Measurements from ENCODE around the gene ZNF525. TPM values are rescaled to one million over a fixed set of nuclear protein-coding genes. Genes with fewer than 3 reads are reported as not detected.
A peak's percentile ranks its signal among the peaks of the same experiment; 100 is the strongest.

The ZNF525 gene
- total RNA-seq, 1 experiment from 2014 or later, result 37.7 TPM

DNA sequence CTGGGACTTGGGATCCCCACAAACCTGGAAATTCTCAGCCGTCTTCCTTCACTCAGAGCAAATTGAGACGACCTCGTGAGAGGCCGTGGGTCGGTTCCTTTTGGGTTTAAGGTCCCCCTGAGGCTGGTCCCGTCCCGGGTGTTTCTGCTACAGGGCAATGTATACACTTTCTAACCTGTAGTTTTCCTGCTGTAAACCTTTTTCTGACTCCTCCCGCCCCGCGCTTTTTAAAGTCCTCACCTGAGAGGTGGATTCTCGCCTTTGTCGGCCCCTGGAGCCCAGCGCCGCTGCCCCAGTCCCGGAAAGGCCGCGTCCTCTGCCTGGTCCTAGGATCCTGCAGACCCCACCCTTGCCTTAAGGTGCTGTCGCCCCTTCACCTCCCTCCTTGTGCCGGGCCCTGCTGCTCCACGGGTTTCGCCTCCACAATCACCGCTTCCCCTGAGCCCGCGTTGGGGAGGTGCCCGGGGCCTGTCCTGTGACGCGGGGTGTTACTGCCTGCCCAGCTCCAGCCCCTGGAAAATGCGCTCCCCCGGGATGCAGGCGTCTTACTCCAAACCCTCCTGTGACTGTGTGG is 66.7 kb downstream of the ZNF525 start:
- no peaks in the 10 kb centered on the region for H3K9me3 Mint-ChIP-seq
- Histone ChIP-seq H3K27ac (ENCODE audit: insufficient read length, low read depth, low read length) (no peak overlapping the region), H3K9ac (ENCODE audit: extremely low read depth, insufficient read length, low read length) (peak overlapping the region; percentile 83), H3K56ac (ENCODE audit: insufficient read length, low read depth, low read length) (no peak overlapping the region), H3K4ac (ENCODE audit: low read depth, low read length) (no peak overlapping the region), H4K91ac (ENCODE audit: insufficient read length, low read depth, low read length) (no peak overlapping the region), H3K79me1 (ENCODE audit: insufficient read depth, low read depth, low read length, poor library complexity, severe bottlenecking) (peaks cover 5% of the 10 kb centered on the region), H3K23ac (ENCODE audit: insufficient read length, low read depth, low read length) (no peak overlapping the region), H4K5ac (ENCODE audit: insufficient read length, low read depth, low read length) (no peak overlapping the region), H4K20me1 (ENCODE audit: control insufficient read depth, insufficient read depth, insufficient read length) (no peaks in the 10 kb centered on the region), H2AK5ac (ENCODE audit: insufficient read length, low read length) (no peak overlapping the region), H2BK12ac (ENCODE audit: insufficient read length, low read depth, low read length) (no peak overlapping the region), H3K9me3 (ENCODE audit: control insufficient read depth, low read depth, low read length) (no peaks in the 10 kb centered on the region), H3T11ph (ENCODE audit: low read length) (no peak overlapping the region), H3K79me2 (ENCODE audit: insufficient read depth, low read length) (no peaks in the 10 kb centered on the region; the same call in 1 of the 2 replicates), H2AFZ (ENCODE audit: low read length) (no peak overlapping the region), H2BK120ac (ENCODE audit: low read depth, low read length, poor library complexity, severe bottlenecking) (no peak overlapping the region), H3K4me1 (ENCODE audit: insufficient read depth, low read length) (no peaks in the 10 kb centered on the region), H3K18ac (ENCODE audit: insufficient read length, low read depth, low read length) (no peak overlapping the region), H4K8ac (replicated peaks; ENCODE audit: insufficient read length, low read depth, low read length) (no peak overlapping the region), H2BK5ac (ENCODE audit: insufficient read length, low read length) (no peak overlapping the region), H3K27me3 (ENCODE audit: insufficient read depth, low read length) (no peaks in the 10 kb centered on the region), H2BK15ac (ENCODE audit: low read depth, low read length) (no peak overlapping the region), H3K23me2 (ENCODE audit: insufficient read length, low read depth, low read length, poor library complexity, severe bottlenecking) (peaks cover 9% of the 10 kb centered on the region), H3K4me2 (ENCODE audit: insufficient read depth, insufficient read length, low read length) (peak overlapping the region; percentile 84), H2BK20ac (ENCODE audit: low read depth, low read length, poor library complexity, severe bottlenecking) (no peak overlapping the region), H3K14ac (ENCODE audit: insufficient read depth, low read length) (peak overlapping the region; percentile 78)
- peaks cover 24 to 26% of the 10 kb centered on the region in 2 experiments for H3K4me1 Mint-ChIP-seq
- TF ChIP-seq, protein P1, sequence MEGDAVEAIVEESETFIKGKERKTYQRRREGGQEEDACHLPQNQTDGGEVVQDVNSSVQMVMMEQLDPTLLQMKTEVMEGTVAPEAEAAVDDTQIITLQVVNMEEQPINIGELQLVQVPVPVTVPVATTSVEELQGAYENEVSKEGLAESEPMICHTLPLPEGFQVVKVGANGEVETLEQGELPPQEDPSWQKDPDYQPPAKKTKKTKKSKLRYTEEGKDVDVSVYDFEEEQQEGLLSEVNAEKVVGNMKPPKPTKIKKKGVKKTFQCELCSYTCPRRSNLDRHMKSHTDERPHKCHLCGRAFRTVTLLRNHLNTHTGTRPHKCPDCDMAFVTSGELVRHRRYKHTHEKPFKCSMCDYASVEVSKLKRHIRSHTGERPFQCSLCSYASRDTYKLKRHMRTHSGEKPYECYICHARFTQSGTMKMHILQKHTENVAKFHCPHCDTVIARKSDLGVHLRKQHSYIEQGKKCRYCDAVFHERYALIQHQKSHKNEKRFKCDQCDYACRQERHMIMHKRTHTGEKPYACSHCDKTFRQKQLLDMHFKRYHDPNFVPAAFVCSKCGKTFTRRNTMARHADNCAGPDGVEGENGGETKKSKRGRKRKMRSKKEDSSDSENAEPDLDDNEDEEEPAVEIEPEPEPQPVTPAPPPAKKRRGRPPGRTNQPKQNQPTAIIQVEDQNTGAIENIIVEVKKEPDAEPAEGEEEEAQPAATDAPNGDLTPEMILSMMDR (conservative IDR thresholded peaks at IDR 0.05), result no peak
- no peak for DNase-seq
- WGBS (ENCODE audit: extremely low coverage, insufficient read length, low lambda C conversion rate), result no CpG with 5 or more reads among the region's 30 CpGs
- H3K27me3 Mint-ChIP-seq (ENCODE audit: low read depth), result no peaks in the 10 kb centered on the region
- H3K4me3 Mint-ChIP-seq, result peak overlapping the region; percentile 92 to 94
- H3K27ac Mint-ChIP-seq, result peak overlapping the region in 2 of 3 experiments; percentile 72 to 94; a peak in 4 of 7 replicates
- H3K36me3 Mint-ChIP-seq (ENCODE audit: insufficient read depth in 1 of 3, low read depth in 3 of 3), result peaks cover 20 to 36% (median 31%) of the 10 kb centered on the region in 3 experiments

Other genes starting within 250 kb of the ZNF525 start
- 10.3 and 12.3 TPM in 2 replicates for gene ZNF415, start 232.8 kb upstream of the ZNF525 start, total RNA-seq (2021)
- 17.8 and 18.8 TPM in 2 replicates for gene ZNF347, start 206.7 kb upstream of the ZNF525 start, total RNA-seq (2021)
- gene ZNF665, start 172.3 kb upstream of the ZNF525 start, total RNA-seq (2021), result 3.7 and 3.8 TPM in 2 replicates
- 39.3 and 40.5 TPM in 2 replicates for gene ZNF677, start 110.8 kb upstream of the ZNF525 start, total RNA-seq (2021)
- gene VN1R2, start 107.4 kb upstream of the ZNF525 start, total RNA-seq (2021), result not detected in 2 replicates
- not detected in 2 replicates for gene VN1R4, start 98.0 kb upstream of the ZNF525 start, total RNA-seq (2021)
- gene ZNF845, start 32.0 kb upstream of the ZNF525 start, total RNA-seq (2021), result 17.4 TPM in 2 replicates
- 20.4 and 23.1 TPM in 2 replicates for gene ZNF765, start 29.4 kb downstream of the ZNF525 start, total RNA-seq (2021)
- gene ZNF761, start 66.3 kb downstream of the ZNF525 start, total RNA-seq (2021), result 32.7 and 33.8 TPM in 2 replicates
- 17.3 TPM in 2 replicates for gene ZNF813, start 102.0 kb downstream of the ZNF525 start, total RNA-seq (2021)
- 50.6 and 57.2 TPM in 2 replicates for gene ZNF331, start 172.4 kb downstream of the ZNF525 start, total RNA-seq (2021)